Naive B cell (primary cell): ENCODE measurements around the gene SERTAD1. TPM values are rescaled to one million over a fixed set of nuclear protein-coding genes. Genes with fewer than 3 reads are reported as not detected.
"Not testable (repeated sequence)": the region's sequence is repeated elsewhere in the genome, so short reads cannot be mapped to it uniquely, and the experiment has no call there.

Source experiments
- ATAC-seq, 2 donors: fragments of 150-1000 bp; cut with Tn5 transposase; 2 replicates each; pipeline ENCODE4 v1.10.0; 2021; ENCODE audit warnings: low read depth in 2 of 2, mild to moderate bottlenecking in 2 of 2, moderate library complexity in 2 of 2
- DNase-seq: peaks from one replicate; pipeline ENCODE4 v3.0.0; 2022
- H3K27ac Mint-ChIP-seq, 6 donors: one replicate each; pipeline ENCODE4 v1.8.0; 2020 to 2022; ENCODE audit warnings: mild to moderate bottlenecking in 6 of 6, mixed read lengths in 6 of 6, moderate library complexity in 5 of 6, inconsistent platforms in 2 of 6
- H3K27me3 Mint-ChIP-seq, 3 donors: one replicate each; pipeline ENCODE4 v1.8.0; 2021 to 2022; ENCODE audit warnings: mixed read lengths in 3 of 3, mild to moderate bottlenecking in 1 of 3
- H3K36me3 Mint-ChIP-seq, 2 donors: one replicate each; pipeline ENCODE4 v1.8.0; 2020 to 2022; ENCODE audit warnings: mixed read lengths in 2 of 2, inconsistent platforms in 1 of 2, mild to moderate bottlenecking in 1 of 2
- H3K4me1 Mint-ChIP-seq, 3 donors: one replicate each; pipeline ENCODE4 v1.8.0; 2020 to 2022; ENCODE audit warnings: mixed read lengths in 3 of 3, inconsistent platforms in 1 of 3, mild to moderate bottlenecking in 1 of 3, moderate library complexity in 1 of 3
- H3K4me3 Mint-ChIP-seq, 8 donors: one replicate each; pipeline ENCODE4 v1.8.0; 2020 to 2022; ENCODE audit warnings: mild to moderate bottlenecking in 8 of 8, mixed read lengths in 8 of 8, moderate library complexity in 8 of 8, inconsistent platforms in 2 of 8
- H3K9me3 Mint-ChIP-seq, 7 donors: one replicate each; pipeline ENCODE4 v1.8.0; 2020 to 2022; ENCODE audit warnings: mixed read lengths in 7 of 7, mild to moderate bottlenecking in 5 of 7, inconsistent platforms in 2 of 7, moderate library complexity in 1 of 7
- polyA plus RNA-seq, 6 donors: library from polyadenylated mRNA; unstranded; fragments of 300-500 nt; fragmentation: Illumina TruSeq; gene quantifications; one replicate each; pipeline ENCODE4 v1.2.3, GENCODE V29; 2021; ENCODE audit warnings: low read depth in 6 of 6

SERTAD1 gene
- polyA plus RNA-seq, 6 donors from 2014 or later = 8.7 to 23.0 (median 13.0) TPM

DNA sequence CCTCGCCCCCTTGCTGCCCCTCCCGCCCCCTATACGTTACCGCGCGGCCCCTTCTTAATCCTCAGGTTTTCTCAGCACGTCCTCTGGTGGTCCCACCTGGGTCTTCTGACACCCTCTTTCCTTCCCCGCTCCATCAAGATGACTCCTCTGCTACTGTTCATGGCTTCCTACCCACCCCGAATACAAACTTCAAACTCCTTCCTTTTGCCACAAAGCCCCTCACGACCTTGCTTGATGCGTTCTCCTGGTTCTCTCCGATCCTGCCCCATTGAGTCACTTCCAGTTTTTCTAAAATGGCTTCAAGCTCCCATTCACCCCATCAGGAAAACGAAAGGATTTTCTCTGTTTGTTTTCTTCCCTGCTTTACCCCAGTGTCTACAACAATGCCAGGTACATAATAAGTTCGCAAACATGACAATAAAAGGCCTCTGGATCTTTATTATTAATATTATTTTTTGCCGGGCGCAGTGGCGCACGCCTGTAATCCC is 19.1 kb upstream of the SERTAD1 start:
- peak overlapping the region; percentile 85 to 99 (median 98) for H3K27ac Mint-ChIP-seq
- peaks cover 0 to 9% of the 10 kb centered on the region in 2 donors for H3K36me3 Mint-ChIP-seq
- no peak for DNase-seq
- no peaks in the 10 kb centered on the region for H3K27me3 Mint-ChIP-seq
- H3K9me3 Mint-ChIP-seq = peaks cover 0 to 2% (median 0%) of the 10 kb centered on the region in 7 donors
- no peak for ATAC-seq
- H3K4me1 Mint-ChIP-seq = peaks cover 18 to 25% (median 22%) of the 10 kb centered on the region in 3 donors
- peak overlapping the region; percentile 90 to 99 (median 98) for H3K4me3 Mint-ChIP-seq

DNA sequence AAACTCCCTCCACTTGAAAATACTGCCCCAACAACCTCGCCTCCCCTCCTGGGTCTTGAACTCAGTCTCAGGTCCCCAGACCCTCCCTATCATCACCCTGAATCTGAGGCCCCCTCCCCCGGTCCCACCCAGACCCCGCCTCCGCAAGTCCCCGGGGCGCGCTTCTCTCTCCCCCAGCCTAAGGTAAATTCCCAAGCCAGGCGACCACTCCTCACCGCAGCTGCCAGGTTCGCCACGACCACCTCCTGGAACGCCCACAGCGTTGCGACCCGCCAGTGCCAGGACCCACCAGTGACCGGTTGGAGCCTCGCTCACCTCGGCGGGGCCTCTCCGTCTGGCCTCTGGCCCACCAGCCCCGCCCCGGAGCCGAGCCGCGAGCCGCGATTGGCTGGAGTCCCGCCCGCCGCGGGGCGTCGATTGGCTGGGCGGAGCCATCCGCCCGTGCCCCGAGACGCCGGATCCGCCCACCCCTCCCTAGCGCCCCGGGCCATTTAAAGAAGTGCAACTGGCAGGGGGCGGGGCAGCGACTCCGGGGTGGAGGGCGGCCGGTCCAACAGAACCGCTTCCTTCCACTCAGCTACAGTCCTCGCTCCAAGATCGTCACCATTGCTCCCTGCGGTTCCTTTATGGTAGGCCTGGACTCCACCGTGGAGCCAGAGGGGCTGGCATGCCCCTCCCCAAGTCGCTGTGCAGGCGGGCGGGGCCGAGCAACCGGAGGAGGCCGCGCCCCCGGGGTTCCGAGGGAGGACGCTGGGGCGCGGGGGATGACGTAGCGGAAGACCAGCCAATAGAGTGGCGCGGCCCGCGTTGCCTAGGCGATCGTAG is 18.4 kb upstream of the SERTAD1 start, which contains the start of gene SERTAD3:
Gene SERTAD3 (minus strand): TSS at position 336 of the 825 bp plus-strand sequence. CDS start 2,255 bp downstream, outside the sequence.
- peaks cover 23 to 26% (median 25%) of the 10 kb centered on the region in 3 donors for H3K4me1 Mint-ChIP-seq
- H3K4me3 Mint-ChIP-seq = peak within 1 kb of the TSS; percentile 90 to 99 (median 98)
- H3K36me3 Mint-ChIP-seq = peaks cover 0 to 9% of the 10 kb centered on the region in 2 donors
- H3K9me3 Mint-ChIP-seq = no peaks in the 10 kb centered on the region
- H3K27me3 Mint-ChIP-seq = no peaks in the 10 kb centered on the region
- peak; percentile 68 to 69 for ATAC-seq
- DNase-seq = peak; percentile 99
- peak within 1 kb of the TSS; percentile 85 to 99 (median 98) for H3K27ac Mint-ChIP-seq

DNA sequence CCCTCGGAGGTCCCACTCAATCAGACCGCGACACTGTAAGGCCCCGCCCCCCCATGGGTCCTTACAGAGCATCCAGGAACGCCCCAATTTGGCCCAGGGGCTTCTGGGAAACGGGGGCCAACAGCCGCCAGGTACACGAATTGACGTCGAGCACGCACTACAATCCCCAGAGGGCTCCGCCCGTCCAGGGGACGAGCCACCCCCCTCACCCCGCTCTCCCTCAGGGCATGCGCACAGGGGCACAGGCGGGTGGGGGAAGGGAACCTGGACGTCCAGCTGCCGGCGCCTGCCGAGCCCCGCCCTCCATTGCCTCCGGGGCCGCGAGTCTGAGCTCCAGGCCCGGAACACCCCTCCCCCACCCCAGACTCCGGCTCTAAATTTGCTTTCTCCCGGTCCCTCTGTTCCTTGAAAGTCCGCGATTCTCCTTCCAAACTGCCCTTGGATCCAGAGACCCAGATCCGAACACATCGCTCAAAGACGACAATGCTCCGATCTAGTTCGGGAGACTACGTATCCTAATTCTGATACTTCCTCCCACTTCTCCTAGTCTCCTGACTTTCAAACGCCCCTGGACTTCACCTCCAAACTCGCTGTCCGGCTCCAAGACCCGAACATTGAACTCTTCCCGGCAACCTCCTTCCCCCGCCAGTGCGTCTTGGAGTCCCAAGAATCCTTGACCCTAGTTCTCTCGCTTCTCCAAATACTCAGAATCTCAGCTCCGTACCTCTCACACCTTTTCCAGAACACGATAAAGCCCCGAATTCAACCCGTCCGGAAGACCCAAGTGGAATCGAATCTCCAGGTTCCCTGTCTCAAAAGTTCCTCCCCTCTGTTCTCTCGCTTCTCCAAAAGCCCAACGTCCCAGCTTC is 17.6 kb upstream of the SERTAD1 start:
- peaks cover 0 to 9% of the 10 kb centered on the region in 2 donors for H3K36me3 Mint-ChIP-seq
- no peaks in the 10 kb centered on the region for H3K9me3 Mint-ChIP-seq
- ATAC-seq = peak; percentile 68 to 72
- H3K27me3 Mint-ChIP-seq = no peaks in the 10 kb centered on the region
- peak; percentile 99 for DNase-seq
- H3K4me1 Mint-ChIP-seq = peaks cover 24 to 29% (median 25%) of the 10 kb centered on the region in 3 donors
- H3K27ac Mint-ChIP-seq = peak overlapping the region; percentile 85 to 99 (median 98)
- H3K4me3 Mint-ChIP-seq = peak overlapping the region; percentile 90 to 99 (median 98)

DNA sequence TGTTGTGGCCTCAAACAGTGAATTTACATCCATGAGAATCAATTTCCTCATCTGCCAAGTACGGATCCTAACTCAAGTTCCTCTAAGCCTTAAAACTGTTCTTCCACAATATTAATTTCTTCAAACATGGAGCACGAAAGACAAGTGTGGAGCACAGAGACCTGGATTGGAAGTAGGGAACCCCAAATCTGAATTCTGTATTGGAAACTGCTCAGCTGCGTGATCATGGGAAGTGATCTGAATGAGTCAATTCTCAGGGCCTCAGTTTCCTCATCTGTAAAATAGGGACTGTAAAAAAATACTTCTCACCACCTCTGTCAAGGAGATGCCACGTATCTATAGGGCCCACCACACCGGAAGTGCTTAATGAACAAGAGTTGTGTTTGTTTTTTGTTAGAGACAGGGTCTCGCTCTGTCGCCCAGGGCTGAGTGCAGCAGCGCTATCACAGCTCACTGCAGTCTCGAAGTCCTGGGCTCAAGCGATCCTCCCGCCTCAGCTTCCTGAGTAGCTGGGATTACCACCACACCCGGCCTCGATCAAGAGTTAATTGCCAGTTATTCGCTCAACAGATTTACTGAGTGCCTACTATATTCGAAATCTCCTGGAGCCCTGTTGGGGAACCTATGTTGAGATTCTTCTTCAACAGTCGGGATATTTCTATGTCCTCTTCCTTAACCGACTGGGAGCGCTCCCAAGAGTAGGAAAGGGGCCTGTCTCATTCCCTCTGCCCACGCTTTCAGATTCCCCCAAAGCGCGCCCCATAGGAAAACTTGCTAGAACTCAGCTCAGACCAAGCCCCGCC is 16.7 kb upstream of the SERTAD1 start:
- Mint-ChIP-seq H3K27me3 (no peaks in the 10 kb centered on the region), H3K4me3 (peak overlapping the region; percentile 90 to 99 (median 98)), H3K27ac (peak overlapping the region; percentile 85 to 99 (median 96)), H3K9me3 (no peaks in the 10 kb centered on the region), H3K36me3 (peaks cover 0 to 9% of the 10 kb centered on the region in 2 donors), H3K4me1 (peaks cover 25 to 31% (median 28%) of the 10 kb centered on the region in 3 donors)
- ATAC-seq (no peak), DNase-seq (no peak)

DNA sequence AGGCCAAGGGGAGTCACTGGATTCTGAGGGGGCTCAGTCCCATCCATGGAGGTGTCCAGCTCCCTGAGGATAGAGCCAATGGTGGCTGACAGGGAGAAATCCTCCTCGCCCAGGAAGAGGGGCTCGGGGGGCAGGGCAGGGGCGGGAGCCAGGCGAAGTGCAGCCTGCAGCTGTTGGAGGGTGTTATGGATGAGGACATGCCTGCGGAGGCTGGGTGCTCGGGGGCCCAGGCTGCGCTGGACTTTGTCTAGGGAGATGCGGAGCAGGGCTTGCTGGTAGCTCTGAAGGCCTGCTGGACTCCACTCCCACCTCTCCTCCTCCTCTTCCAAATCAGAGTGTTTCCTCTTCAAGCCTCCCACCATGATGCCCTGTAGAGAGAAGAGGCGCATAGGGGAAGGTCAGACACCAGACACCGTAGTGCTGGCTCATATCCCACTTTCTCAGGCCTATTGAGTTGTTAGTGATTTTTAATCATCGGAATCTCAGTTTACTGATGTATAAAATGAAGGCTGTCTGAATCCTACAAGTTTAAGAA is 16.0 kb upstream of the SERTAD1 start:
- Mint-ChIP-seq H3K9me3 (no peaks in the 10 kb centered on the region), H3K27ac (peak overlapping the region in 3 of 6 donors; percentile 94 to 99 (median 99))

DNA sequence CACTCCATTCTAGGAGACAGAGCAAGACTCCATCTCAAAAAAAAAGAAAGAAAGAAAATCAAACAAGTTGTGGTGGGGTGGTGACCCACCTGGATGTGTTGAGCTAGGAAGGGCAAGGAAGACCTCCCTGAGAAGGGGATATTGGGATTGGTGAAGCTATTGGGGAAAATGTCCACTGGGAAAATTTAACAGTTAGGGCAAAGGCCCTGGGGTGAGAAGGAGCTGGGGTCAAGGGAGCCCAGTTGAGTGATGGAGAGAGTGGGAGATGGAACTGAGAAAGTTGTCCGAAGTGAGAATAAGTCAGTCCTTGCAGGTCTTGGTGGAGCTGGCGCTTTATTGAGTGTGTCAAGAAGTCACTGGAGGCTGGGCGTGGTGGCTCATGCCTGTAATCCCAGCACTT is 12.5 kb upstream of the SERTAD1 start:
- DNase-seq (no peak), ATAC-seq (no peak)
- Mint-ChIP-seq H3K4me1 (peaks cover 36 to 54% (median 40%) of the 10 kb centered on the region in 3 donors), H3K4me3 (peak overlapping the region in 2 of 8 donors; percentile 15 to 18), H3K36me3 (no peaks in the 10 kb centered on the region), H3K27me3 (no peaks in the 10 kb centered on the region), H3K27ac (peak overlapping the region in 2 of 6 donors; percentile 48 to 80), H3K9me3 (peaks cover 0 to 2% (median 0%) of the 10 kb centered on the region in 7 donors)

More for the DNA sequence above, 16.0 kb upstream of the SERTAD1 start:
- H3K4me1 Mint-ChIP-seq = peaks cover 25 to 31% (median 28%) of the 10 kb centered on the region in 3 donors
- H3K4me3 Mint-ChIP-seq = peak overlapping the region in 6 of 8 donors; percentile 90 to 99 (median 98)
- H3K36me3 Mint-ChIP-seq = peaks cover 0 to 9% of the 10 kb centered on the region in 2 donors
- no peaks in the 10 kb centered on the region for H3K27me3 Mint-ChIP-seq
- DNase-seq (no peak), ATAC-seq (no peak)

DNA sequence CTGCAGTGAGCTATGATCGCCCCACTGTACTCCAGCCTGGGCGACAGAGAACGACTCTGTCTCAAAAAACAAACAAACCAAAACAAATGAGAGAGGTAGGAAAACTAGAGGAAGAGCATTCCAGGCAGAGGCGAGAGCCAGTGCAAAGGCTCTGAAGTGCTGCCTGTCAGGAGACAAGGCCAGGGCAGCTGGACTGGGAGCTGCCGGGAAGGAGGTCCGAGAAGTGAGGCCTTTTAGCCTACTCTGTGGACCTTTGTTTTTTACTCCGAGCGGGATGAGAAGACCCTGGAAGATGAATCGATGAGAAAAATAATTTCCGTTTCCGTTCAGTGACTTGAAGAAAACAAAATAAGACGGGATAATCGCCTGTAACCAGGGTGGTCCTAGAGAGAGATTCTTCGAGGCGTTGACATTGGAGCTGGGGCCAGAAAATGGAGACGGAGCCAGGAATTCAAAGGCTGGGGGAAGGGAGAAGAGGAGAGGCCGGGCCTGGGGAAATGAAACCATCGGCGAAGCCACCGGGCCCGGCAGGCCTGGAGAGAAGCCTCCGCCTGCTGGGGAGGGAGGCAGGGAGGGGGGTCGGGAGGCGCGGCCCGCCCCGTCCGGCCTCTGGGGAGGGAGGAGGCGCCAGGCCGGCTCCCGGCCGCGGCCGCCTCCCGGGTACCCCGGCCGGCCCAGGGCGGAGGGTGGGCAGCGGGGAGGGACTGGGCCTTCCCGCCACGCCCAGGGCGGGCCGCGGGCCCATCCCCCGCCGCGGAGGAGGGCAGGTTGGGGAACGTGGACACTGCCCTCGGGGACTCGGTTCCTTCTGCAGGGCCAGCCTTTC is 7.8 kb upstream of the SERTAD1 start:
- DNase-seq (peak; percentile 62), ATAC-seq (peak; percentile 70 to 73)
- Mint-ChIP-seq H3K4me1 (peaks cover 25 to 37% (median 25%) of the 10 kb centered on the region in 3 donors), H3K27me3 (no peaks in the 10 kb centered on the region), H3K4me3 (peak overlapping the region; percentile 85 to 98 (median 94)), H3K27ac (peak overlapping the region; percentile 85 to 97 (median 94)), H3K36me3 (no peaks in the 10 kb centered on the region), H3K9me3 (peaks cover 0 to 2% (median 0%) of the 10 kb centered on the region in 7 donors)

DNA sequence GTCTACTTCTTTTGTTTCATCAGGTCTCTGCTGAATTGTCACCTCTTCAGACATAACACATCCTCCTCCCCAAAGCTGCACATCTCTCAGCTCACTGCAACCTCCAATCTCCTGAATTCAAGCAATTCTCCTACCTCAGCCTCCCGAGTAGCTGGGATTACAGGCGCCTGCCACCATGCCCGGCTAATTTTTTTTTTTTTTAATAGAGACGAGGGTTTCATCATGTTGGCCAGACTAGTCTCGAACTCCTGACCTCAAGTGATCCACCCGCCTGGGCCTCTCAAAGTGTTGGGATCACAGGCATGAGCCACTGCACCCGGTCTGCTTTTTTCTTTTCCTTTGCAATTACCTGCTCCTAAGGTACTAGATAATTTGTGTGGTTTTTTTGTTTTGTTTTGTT is 7.0 kb upstream of the SERTAD1 start:
- H3K27me3 Mint-ChIP-seq, ATAC-seq, H3K36me3 Mint-ChIP-seq, H3K9me3 Mint-ChIP-seq, DNase-seq: not testable (repeated sequence)
- Mint-ChIP-seq H3K4me3 (peak overlapping the region in 7 of 8 donors; percentile 85 to 98 (median 92)), H3K27ac (peak overlapping the region in 3 of 6 donors; percentile 5 to 97 (median 92)), H3K4me1 (peaks cover 20 to 33% (median 25%) of the 10 kb centered on the region in 3 donors)

DNA sequence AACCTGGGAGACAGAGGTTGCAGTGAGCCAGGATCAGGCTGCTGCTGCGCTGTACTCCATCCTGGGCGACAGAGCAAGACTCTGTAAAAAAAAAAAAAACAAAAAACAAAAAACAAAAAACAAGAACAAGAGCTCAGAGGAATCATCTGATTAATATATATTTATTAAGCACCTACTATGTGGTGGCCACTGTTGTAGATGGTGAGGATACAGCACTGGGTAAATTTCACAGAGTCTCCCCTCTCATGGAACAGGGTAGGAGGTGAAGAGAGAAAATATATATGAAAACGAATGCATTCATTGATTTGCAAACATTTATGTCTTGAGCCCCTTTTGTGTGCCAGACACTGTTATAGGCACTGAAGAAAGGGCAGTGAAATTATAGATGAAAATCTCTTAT is 5.9 kb upstream of the SERTAD1 start:
- Mint-ChIP-seq H3K4me3 (peak overlapping the region in 2 of 8 donors; percentile 25 to 64), H3K36me3 (no peaks in the 10 kb centered on the region), H3K27ac (peak overlapping the region in 1 of 6 donors; percentile 62), H3K4me1 (peaks cover 20 to 33% (median 24%) of the 10 kb centered on the region in 3 donors), H3K9me3 (peaks cover 0 to 2% (median 0%) of the 10 kb centered on the region in 7 donors), H3K27me3 (no peaks in the 10 kb centered on the region)
- DNase-seq (no peak), ATAC-seq (no peak)

DNA sequence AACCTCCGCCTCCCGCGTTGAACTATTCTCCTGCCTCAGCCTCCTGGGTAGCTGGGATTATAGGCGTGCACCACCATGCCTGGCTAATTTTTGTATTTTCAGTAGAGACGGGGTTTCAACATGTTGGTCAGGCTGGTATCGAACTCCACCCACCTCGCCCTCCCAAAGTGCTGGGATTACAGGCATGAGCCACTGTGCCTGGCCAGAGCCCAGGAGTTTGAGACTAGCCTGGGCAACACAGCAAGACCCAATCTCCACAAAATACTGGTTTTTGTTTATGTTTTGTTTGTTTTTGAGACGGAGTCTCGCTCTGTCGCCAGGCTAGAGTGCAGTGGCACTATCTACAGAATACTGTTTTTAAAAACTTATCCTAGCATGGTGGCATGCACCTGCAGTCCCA is 4.5 kb upstream of the SERTAD1 start:
- ATAC-seq, H3K9me3 Mint-ChIP-seq, H3K27ac Mint-ChIP-seq, H3K36me3 Mint-ChIP-seq, H3K27me3 Mint-ChIP-seq, DNase-seq: not testable (repeated sequence)
- peak overlapping the region in 1 of 8 donors; percentile 6 for H3K4me3 Mint-ChIP-seq
- peaks cover 13 to 28% (median 20%) of the 10 kb centered on the region in 3 donors for H3K4me1 Mint-ChIP-seq

DNA sequence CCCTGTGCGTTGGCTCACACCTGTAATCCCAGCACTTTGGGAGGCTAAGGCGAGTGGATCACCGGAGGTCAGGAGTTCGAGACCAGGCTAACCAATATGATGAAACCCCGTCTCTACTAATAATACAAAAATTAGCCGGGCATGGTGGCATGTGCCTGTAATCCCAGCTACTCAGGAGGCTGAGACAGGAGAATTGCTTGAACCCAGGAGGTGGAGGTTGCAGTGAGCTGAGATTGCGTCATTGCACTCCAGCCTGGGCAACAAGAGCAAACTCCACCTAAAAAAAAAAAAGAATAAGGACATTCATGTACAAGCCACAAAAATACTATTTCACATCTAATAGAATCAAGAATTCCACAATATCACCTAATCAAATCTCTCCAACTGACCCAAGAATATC is 2.4 kb upstream of the SERTAD1 start:
- not testable (repeated sequence) for DNase-seq, H3K36me3 Mint-ChIP-seq, H3K27me3 Mint-ChIP-seq, ATAC-seq, H3K27ac Mint-ChIP-seq, H3K9me3 Mint-ChIP-seq
- Mint-ChIP-seq H3K4me3 (peak overlapping the region in 1 of 8 donors; percentile 61), H3K4me1 (peaks cover 17 to 21% (median 20%) of the 10 kb centered on the region in 3 donors)
